COR-L47 (cell line): ENCODE data around the gene SPOP.

Source experiments
- DNase-seq: peaks from one replicate; lab custom pipeline; 2025; lab: John Stamatoyannopoulos, UW

Gene SPOP

DNA sequence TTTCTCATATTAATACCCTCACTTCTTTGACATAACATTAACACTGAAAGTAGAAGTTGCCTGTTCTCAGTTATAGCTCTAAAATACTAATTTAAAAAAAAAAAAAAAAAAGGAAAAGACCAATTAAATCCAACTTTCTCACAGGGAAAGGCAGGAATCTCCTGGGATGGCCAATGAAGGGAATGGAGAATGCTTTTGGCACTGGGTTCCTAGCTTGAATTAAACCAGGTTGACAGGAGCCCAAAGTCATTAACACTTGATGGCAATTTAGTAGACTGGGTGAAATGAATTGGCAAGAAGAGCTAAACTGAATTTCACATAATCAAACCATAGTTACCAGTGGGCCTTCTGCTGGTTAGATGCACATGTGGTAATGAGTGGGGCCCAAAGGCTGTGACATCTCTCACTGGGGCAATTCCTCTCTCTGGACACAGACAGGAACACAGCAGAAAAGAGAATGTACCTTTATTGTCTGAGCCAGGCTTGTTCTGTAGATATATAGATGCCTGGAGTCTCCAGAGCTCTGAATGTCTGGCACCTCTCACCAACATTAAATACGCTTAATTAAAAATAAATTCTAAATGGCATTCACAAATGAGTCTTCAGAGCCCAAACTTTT lies 64.6 kb downstream of the SPOP start:
- no peak for DNase-seq

DNA sequence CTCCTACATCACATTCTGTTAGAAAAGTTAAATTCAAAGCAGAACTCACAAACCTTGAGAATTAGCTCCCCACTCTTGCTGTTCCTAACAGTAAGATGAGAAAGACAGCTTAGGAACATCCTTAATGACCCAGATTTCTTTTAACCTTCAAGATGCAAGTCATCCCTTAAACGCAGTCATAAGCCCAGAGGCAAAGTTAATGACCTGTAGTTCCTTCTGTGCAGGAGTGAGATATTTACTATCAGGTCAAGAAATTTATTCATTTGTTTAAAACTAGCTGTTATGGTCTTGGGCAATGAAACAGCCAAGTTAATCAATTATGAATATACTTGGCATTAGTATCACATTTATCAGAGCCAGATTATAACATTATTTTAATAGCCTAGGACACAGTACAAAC lies 65.2 kb downstream of the SPOP start:
- DNase-seq: no peak

DNA sequence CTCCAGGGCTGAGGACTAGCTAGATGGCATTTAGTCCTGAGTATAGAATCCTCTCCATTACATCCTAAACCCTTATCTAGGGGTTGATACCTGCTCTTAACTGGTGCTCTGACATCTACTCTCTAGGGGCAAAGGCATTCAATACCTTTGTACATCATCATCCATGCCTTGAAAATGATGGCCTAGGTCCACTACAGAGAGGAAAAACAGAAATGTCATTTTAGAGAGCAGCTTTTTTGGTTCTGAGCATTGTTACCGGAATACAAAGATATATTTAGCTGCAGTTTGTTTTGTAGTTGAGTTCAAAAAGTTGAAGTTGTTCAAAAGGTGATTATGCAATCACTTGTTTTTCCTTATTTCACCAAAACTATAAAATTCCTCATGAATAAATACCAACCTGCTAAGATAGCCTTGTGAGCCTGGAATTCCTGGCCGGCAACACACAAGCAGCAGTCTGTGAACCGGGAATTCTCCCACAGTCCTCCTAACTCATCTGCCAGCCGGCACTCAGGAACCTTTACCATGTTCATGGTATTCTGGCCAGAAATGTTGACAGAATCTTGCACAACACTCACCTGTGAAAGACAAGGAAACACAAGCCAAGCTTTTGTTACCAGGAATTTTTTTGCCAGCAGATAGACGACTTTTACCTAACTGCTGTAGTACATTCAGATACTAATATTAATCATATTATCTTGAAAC lies 66.9 kb downstream of the SPOP start:
- DNase-seq: no peak

DNA sequence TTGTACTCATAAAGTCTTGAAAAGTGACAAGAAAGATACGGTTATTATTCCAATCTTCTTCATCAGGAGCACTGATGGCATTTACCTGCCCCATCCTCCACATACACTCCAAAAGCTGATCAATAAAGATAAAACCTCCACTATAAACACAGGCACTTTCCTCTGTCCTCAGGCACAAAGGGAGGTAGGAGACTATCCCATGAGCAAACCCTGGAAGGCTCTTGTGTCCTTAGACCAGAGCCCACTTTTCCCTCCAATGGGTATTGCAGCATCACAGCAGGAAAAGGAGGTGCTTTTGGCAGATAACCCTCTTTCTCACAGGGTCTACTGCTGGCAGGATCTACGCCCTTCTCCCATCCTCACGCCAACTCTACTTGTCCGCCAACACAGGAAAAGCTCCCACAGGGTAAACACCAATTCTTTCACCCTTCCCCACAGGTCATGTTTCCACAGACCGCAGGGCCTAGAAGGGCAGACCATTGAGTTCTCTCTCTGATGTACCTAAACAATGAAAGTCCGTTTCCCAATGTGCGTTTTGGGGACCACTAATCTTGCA lies 73.5 kb downstream of the SPOP start:
- no peak for DNase-seq

DNA sequence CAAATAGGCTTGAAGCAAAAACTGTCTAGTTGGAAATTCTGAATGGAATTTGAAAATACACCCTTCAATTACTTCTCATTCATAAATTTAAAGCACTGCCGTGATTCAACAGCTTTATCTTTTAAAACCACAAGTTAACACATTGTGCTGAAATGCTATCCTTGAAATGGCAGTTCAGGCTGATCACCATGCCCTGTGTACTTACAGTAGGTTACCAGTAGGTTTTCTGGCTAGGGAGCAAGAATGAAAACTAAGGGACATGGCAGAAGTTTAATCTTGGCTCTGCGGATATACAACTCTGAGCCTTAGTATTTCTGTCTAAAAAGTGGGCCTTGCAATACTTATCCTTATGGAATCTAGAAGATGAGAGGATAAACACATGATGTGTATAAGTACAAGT lies 74.2 kb downstream of the SPOP start:
- no peak for DNase-seq

DNA sequence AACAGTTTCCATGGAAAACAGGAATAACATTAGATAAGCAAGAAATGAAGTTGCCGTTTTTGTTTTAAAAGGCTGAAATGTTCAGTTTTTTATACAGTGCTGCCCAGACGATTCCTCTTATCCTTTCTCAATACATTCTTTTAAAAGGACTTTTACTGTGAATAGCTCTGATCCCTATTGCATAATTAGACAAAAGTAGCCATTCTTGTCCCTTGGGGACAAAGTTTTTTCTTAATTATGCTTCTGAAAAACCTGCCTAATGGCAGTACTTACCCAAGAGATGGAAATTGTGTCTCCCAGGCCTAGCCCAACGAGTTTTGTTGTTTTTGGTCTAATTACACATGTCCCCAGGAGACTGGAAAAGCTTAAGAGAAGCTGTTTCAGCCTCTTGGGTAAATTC lies 74.7 kb downstream of the SPOP start:
- no peak for DNase-seq

DNA sequence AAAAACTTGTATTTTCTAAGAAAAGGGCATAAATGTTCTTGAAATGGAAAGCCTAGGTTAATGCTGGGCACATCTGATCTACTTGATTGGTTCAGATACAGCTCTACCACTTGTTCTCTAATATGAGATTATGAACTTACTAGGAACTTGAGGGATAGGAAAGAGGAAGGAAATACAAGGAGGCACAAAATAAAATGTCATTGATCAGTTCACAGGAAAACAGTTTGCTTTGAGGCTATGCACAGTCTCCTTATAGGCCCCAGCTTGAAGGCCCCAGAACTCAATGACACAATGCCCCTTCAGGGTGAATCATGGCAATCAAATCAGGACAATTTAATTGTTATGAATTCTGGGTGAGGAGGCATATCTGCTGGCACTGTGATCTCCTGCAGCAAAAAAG lies 75.1 kb downstream of the SPOP start:
- DNase-seq: no peak

DNA sequence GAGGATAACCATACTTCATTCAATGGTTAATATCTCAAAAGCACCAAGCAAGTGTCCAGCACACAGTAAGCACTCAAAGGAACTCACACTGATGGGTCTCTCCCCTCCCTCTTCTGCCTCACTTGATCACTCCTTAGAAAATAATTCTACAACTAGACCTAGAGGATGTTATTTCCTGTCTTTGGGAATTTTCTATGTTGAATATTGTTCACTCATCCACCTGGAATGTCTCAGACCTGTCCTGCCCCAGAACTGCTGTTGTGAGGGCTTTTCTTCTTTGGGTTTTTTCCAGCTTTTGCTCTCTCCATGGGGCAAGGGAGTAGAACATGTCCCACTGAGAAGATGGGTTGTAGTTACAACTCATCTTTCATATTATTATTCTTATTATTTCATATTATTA lies 76.9 kb downstream of the SPOP start:
- DNase-seq: no peak

DNA sequence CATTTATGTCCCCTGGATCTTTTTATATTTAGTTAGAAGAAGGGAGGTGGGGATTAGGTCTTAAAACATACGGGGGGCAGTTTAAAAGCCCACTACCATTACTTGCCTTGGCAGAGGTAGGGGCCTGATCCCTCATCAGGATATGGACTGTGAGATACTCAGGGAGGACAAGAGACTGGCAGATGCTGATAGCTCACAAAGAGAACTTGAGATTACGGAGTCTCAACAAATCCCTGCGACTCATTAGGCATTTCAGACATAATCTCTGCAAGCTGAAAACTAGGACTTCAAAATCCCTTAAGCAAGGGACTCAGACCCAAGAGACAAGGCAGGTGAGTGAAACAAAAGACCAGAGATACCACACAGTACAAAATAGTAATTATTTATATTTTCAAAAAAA lies 79.0 kb downstream of the SPOP start:
- no peak for DNase-seq

DNA sequence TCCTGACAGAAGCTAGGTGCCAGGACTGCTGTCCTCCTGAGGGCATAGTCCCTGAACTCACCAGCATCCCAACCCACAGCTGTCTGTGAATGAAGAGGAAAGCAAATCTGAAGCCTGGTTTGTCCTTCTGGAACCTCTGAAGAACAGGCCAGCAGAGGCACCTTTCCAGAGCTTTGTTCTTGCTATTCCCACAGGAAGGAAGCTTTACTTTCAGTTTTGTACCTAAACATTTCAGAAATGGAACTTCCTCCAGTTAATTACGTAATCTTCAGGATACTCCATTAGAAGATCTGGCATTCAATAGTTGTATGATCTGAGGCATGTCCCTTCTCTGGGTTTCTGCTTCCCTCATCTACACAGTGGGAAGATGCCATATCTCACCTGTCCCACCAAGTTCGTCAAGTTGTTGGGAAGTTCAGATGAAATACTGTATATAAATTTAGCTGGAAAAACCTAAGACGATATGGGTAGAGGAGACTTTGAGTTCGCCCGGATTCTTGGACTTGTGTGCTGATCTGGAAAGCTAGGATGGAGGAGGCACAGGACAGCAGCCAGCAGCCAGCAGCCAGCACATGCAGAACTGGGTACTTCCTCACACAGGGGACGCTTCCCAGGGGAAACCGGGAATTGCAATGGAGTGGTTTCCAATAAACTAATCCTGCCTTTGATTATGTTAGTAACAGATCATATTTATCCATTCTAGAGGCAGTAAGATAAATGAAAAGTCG lies 79.8 kb downstream of the SPOP start:
- DNase-seq: no peak

DNA sequence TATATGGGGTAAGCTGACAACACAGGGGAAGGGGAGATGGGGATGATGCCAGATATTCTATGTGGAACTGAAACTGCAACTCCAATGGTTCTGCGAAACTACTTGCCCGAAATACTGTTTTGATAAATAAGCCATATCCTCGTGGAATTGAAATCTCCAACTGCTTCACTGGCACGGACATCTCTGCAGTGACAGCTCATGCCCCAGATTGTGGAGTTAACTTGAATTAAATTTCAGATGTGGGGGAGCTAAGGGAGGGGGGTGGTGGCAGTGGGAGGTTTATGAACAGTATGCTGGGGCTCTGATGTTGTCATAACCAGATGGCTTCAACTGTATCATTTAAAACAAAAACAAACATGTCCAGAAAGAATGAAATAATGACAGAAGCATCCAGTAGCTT lies 80.5 kb downstream of the SPOP start:
- no peak for DNase-seq

DNA sequence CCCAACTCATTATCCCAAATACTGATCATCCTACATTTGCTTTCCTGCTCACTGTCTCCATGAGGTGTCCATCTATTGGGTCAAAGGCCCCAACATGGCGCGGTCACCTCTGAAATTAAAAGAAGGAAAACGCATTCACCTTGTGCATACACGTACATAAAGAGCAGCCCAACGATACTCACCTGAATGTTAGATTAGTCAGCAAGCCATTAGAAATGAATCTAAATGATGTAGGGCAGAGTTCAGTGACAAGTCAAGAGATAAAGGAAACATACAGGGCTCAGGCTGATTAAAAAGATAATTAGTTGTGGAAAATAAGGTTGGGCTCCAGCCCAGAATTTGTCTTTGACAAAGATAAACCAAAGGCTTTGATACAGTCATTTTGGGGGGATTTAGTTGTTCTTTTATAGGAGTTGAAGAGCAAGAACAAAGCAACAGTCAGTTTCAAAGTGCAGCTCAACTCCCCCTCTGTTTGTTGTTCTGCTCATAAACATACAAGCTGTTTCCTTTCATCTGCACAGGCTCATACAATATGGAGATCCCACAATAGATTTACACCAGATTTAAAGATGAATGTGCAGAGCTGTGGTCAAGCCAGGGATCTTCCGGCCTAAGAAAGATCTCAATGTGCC lies 81.2 kb downstream of the SPOP start:
- no peak for DNase-seq

DNA sequence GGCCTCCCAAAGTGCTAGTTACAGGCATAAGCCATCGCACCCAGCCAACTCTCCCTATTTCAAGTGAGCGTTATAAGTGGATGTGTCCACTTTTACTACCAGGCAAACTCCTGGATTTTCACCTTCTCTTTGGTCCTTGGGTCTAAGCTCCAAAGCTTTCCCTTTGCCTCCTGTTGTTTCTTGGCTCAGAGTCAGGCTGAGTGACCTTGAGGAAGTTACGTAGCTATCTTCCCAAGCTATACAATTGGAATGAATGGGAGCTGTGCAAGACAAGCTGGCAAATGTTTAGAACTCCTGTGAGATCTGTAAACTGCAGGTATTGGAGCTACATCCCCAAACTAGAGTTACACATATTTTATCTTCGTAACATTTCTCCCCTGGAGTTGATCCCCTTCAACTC lies 81.9 kb downstream of the SPOP start:
- DNase-seq: no peak

DNA sequence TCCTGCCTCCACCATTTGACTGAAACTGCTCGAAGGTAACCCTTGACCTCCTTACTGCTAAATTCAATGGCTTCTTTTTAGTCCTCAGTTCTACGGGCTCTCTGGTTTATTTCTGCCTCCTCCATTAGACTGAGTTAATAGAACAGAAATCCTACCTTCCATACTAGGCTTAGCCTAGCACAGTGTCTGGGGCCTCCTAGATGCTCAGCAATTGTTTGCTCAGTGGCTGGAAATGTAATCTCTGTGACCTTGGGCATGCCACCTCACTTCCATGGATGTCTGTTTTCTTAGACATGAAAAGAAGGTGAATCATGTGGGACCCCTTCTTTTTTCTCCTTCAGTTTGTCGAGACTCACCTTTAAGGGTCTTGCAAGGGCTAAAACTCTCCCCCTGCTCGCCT lies 82.6 kb downstream of the SPOP start:
- DNase-seq: no peak

DNA sequence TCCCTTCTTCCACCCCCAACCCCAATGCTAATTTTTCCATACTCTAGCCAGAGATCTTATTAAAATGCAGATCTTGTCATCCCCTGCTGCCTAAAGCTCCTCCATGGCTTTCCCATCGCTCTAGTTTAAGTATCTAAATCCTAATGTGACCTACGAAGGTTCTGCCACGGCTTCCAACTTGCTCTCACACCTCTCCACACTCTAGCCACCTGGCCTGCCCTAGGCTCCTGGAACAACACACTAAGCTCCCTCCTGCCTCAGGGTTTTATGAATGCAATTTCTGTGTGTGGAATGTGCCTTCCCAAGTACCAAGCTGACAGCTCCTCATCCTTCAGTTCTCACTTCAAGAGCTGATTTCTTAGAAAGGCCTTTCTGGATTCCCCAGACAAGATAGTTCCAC lies 85.6 kb downstream of the SPOP start:
- DNase-seq: no peak

DNA sequence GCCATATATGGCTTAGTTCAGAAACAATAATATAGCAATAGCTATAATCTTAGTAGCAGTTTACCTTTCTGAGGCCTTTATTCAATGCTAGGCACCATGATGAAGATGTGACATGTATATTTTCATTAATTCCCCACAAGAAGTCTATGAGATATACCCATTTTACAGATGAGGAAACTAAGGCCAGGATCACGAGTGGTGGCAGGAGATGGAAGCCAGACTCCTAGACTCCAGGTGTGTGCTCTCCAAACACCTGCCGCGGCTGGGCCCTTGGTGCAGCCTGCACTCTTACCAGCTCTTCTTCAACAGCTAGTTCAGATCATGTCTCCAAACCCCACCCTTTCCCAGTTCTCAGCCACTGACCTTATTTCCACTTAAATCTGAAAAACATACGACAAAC lies 87.0 kb downstream of the SPOP start:
- DNase-seq: no peak

DNA sequence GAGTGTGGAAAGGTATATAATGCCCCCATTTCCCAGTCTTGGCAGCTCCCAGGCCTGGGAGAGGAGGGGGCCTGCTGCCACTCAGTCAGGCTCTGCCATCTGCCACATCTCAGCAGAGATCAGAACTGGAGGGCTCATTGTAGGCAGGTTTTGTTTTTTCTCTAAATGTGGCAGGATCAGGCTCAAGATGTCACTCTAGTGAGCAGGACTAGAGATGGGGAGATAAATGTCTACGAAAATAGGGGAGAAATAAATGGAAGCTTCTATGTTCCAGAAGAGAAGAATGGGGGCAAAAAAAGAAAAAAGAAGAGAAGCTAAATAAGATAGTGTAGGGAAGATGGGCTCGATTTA lies 88.3 kb downstream of the SPOP start:
- DNase-seq: no peak

DNA sequence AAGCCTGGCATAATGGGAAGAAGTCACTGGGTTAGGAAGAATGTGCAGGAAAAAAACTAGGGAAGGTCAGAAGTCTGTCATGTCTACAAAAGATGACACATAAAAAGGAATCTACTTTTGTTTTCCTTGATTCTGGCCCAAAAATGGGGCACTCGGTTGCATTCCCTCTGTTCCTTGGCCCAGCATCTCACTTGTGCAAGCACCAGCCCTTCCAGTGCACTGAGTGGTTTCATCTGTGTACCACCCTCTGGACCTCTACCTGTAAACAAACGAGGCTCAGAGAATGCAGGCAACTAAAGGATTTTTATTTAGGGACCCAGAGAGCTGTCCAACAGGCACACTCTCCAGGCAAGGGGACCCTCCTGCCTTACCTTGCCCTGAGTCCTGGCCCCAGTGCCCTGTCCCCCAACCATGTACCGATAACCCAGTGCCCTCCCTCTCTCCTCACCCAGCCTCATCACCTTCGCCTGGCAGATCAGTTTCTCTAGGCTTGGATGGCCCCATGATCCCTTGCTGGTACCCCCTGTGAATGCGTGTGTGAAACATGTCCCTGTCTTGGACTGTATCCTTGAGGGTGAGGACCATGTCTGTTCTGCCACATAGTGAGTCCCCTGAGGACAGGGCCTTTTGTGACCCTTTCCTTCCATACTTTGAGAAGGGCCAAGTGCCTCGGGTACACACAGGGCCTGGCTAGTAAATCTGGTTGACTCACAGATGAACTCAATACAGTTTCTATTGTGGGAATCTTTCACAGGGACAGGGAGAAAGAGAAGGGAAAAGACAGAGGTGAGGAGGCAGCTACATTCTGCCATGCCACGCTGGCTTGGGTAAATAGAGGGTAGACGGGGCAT lies 88.9 kb downstream of the SPOP start:
- DNase-seq: no peak

DNA sequence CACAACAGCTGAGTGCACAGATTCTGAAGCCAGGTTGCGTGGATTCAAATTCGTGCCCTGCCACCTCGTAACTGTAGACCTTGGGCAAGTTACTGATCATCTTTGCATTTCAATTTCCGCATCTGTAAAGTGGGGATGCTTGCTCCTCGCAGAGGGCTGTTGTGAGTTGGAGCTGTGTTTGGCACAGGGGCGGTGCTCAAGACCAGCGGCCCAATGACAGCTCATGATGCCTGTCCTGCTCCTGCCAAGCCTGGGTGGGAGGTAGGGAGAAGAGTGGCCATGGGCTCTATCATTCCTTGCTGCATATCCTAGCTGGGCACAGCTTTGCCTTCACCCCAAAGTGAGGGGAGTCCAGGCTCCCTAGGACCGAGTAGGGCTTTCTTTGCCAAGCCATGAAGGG lies 89.6 kb downstream of the SPOP start:
- no peak for DNase-seq

DNA sequence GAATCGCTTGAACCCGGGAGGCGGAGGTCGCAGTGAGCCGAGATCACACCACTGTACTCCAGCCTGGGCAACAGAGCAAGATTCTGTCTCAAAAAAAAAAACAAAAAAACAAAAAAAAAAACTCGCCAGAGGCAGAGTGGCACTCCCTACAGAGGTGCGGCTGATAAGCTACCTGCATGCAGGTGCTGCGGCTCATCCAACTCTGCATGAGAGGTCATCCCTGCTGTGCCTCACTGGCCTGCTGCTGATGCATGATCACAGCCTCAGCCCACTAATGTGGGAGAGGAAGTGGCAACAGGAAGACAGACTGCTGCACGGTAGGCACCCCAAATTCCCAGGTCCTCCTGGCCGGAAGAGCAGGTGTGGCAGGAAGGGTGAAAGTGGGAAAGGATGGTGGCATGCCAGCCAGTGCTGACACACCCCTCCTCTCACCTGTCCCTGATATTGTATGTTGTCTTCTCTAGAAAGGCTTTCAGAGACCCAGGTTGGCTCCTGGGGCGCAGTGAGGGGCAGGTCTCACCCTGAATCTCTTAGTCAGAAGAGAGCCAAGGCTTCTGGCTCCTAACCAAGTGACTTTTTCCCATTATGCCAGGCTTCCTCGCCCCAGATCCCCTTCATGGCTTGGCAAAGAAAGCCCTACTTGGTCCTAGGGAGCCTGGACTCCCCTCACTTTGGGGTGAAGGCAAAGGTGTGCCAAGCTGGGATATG lies 90.4 kb downstream of the SPOP start:
- no peak for DNase-seq

DNA sequence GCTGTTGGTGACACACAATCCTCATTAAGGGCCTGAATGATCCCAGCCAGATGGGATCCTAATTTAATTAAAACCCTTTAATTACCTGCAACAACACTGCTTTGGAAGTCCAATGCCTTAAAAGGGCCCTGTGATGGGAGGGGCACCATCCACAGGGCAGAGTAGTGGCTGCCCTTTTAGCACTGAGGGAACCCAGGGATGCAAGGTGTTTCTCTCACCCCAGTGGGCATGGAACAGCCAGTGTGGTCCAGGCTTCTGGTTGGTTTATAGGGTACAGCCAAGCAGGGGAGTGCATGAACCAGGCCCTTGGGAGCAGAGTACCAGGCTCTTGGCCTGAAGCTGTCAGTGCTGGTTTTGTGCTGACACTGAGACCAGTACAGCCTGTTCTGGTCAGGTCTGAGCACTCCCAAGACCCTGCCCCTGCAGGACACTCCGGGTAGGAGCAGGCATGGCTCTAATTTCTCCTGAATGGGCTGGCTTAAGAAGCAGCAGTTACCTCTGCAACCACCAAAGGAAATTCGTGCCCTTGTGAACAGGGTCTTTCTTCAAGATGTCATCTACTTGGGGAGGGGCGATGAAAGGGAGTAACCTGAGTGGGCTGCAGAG lies 92.4 kb downstream of the SPOP start:
- DNase-seq: no peak
